ENCODE data around the gene ATF4.
"Not testable (repeated sequence)": the region's sequence is repeated elsewhere in the genome, so short reads cannot be mapped to it uniquely, and the experiment has no call there.

The ATF4 gene

GRCh38 chr22:39512026-39512425 lies 8.3 kb upstream of the ATF4 start:
- no peak for DNase-seq

GRCh38 chr22:39513791-39514190 lies 6.6 kb upstream of the ATF4 start:
- no peak for DNase-seq

- DNase-seq, result peak; percentile 55
Measured at GRCh38 chr22:39514373-39514973, 5.9 kb upstream of the ATF4 start.

GRCh38 chr22:39515266-39516050 lies 4.9 kb upstream of the ATF4 start:
- no peak for DNase-seq

- no peak for DNase-seq
Measured at GRCh38 chr22:39517470-39517869, 2.9 kb upstream of the ATF4 start.

GRCh38 chr22:39518144-39518786 lies 2.1 kb upstream of the ATF4 start:
- no peak for DNase-seq

GRCh38 chr22:39518996-39519680 lies 1.2 kb upstream of the ATF4 start:
- no peak for DNase-seq

- DNase-seq, result no peak
Measured at GRCh38 chr22:39519681-39520225, 609 bp upstream of the ATF4 start.

- peak; percentile 73 for DNase-seq
Measured at GRCh38 chr22:39521106-39521885, 934 bp downstream of the ATF4 start.

GRCh38 chr22:39522091-39522490 lies 1.7 kb downstream of the ATF4 start:
- DNase-seq, result not testable (repeated sequence)

- peak; percentile 44 for DNase-seq
Measured at GRCh38 chr22:39522567-39523300, 2.4 kb downstream of the ATF4 start.

GRCh38 chr22:39524089-39524752 lies 3.9 kb downstream of the ATF4 start:
- DNase-seq, result no peak

GRCh38 chr22:39524753-39525657 lies 4.6 kb downstream of the ATF4 start:
- no peak for DNase-seq

GRCh38 chr22:39525658-39525975 lies 5.3 kb downstream of the ATF4 start:
- DNase-seq, result no peak

GRCh38 chr22:39526736-39527171 lies 6.4 kb downstream of the ATF4 start:
- peak; percentile 54 for DNase-seq

GRCh38 chr22:39527481-39527961 lies 7.2 kb downstream of the ATF4 start:
- DNase-seq, result no peak

- DNase-seq, result no peak
Measured at GRCh38 chr22:39528080-39528661, 7.8 kb downstream of the ATF4 start.

GRCh38 chr22:39528681-39529486 lies 8.5 kb downstream of the ATF4 start:
- peak; percentile 94 for DNase-seq

GRCh38 chr22:39529487-39529851 lies 9.1 kb downstream of the ATF4 start:
- no peak for DNase-seq

All from CD4-positive, alpha-beta T cell treated with Interleukin-17A for 1 hour (primary cell).